ENCODE measurements around the gene CYSRT1. TPM values are rescaled to one million over a fixed set of nuclear protein-coding genes. Genes with fewer than 3 reads are reported as not detected.

CYSRT1 gene
- total and polyA plus RNA-seq, 2 donors (not counting 1 experiment from before 2014, with no cell fraction given), result 0.19 to 0.66 TPM

GRCh38 chr9:137221506-137222111 is 3.4 kb upstream of the CYSRT1 start:
- Histone ChIP-seq H3K9me3 (ENCODE audit: control insufficient read depth, insufficient read depth, low read depth, low read length) (no peaks in the 10 kb centered on the region), H4K20me1 (ENCODE audit: control insufficient read depth, extremely low read depth, insufficient read depth, low read length) (no peaks in the 10 kb centered on the region), H3K4me3 (replicated peaks in 1 of 4; ENCODE audit: control extremely low read depth in 1 of 4, insufficient read depth in 1 of 4, low read depth in 3 of 4, low read length in 4 of 4) (peak overlapping the region in 1 of 4 experiments; percentile 33), H3K27ac (ENCODE audit: insufficient read depth, low read length) (no peak overlapping the region), H3K79me2 (ENCODE audit: control insufficient read depth, insufficient read depth, low read length) (no peaks in the 10 kb centered on the region), H3K9ac (ENCODE audit: insufficient read depth, low read length) (no peak overlapping the region), H2AFZ (ENCODE audit: low read length) (no peak overlapping the region), H3K4me1 (ENCODE audit: control insufficient read depth, extremely low read depth, insufficient read depth, low read length) (peaks cover 8% of the 10 kb centered on the region), H3K27me3 (ENCODE audit: control insufficient read depth, insufficient read depth, low read length) (no peaks in the 10 kb centered on the region), H3K4me2 (ENCODE audit: extremely low read depth, insufficient read depth, low read length) (no peak overlapping the region), H3K36me3 (ENCODE audit: control insufficient read depth, insufficient read depth, low read length) (peaks cover 5% of the 10 kb centered on the region)
- no peak for TF ChIP-seq EZH2 (IDR thresholded peaks at IDR 0.05; ENCODE audit: low read length, missing control alignments)
- TF ChIP-seq CTCF (conservative IDR thresholded peaks at IDR 0.05 in 1 of 2, IDR thresholded peaks at IDR 0.05 in 1 of 2; ENCODE audit: low read depth in 1 of 2, low read length in 2 of 2), result no peak
- DNase-seq (ENCODE audit: low read depth in 2 of 2), result no peak

GRCh38 chr9:137222190-137223077 is 2.5 kb upstream of the CYSRT1 start, which contains the start of gene RNF208:
Gene RNF208 (minus strand): TSS chr9:137222240. CDS start chr9:137221212, 1,028 bp downstream.
- Histone ChIP-seq H3K27ac (ENCODE audit: insufficient read depth, low read length) (no peak within 1 kb of the TSS), H3K27me3 (ENCODE audit: control insufficient read depth, insufficient read depth, low read length) (no peaks in the 10 kb centered on the region), H3K9me3 (ENCODE audit: control insufficient read depth, insufficient read depth, low read depth, low read length) (no peaks in the 10 kb centered on the region), H3K79me2 (ENCODE audit: control insufficient read depth, insufficient read depth, low read length) (no peaks in the 10 kb centered on the region), H3K36me3 (ENCODE audit: control insufficient read depth, insufficient read depth, low read length) (peaks cover 3% of the 10 kb centered on the region), H2AFZ (ENCODE audit: low read length) (peak within 1 kb of the TSS; percentile 11), H3K4me3 (replicated peaks in 1 of 4; ENCODE audit: control extremely low read depth in 1 of 4, insufficient read depth in 1 of 4, low read depth in 3 of 4, low read length in 4 of 4) (peak within 1 kb of the TSS; percentile 39 to 81 (median 44)), H3K9ac (ENCODE audit: insufficient read depth, low read length) (peak within 1 kb of the TSS; percentile 2), H3K4me2 (ENCODE audit: extremely low read depth, insufficient read depth, low read length) (peak within 1 kb of the TSS; percentile 82), H4K20me1 (ENCODE audit: control insufficient read depth, extremely low read depth, insufficient read depth, low read length) (no peaks in the 10 kb centered on the region), H3K4me1 (ENCODE audit: control insufficient read depth, extremely low read depth, insufficient read depth, low read length) (peaks cover 8% of the 10 kb centered on the region)
- TF ChIP-seq EZH2 (IDR thresholded peaks at IDR 0.05; ENCODE audit: low read length, missing control alignments), result no peak
- DNase-seq (ENCODE audit: low read depth in 2 of 2), result no peak

- peak overlapping the region; percentile 82 for H3K4me2 ChIP-seq (ENCODE audit: extremely low read depth, insufficient read depth, low read length)
- TF ChIP-seq EZH2 (IDR thresholded peaks at IDR 0.05; ENCODE audit: low read length, missing control alignments) (no peak), CTCF (conservative IDR thresholded peaks at IDR 0.05 in 1 of 2, IDR thresholded peaks at IDR 0.05 in 1 of 2; ENCODE audit: low read depth in 1 of 2, low read length in 2 of 2) (no peak)
- DNase-seq (ENCODE audit: low read depth in 2 of 2), result peak; percentile 92 to 98
Observed at GRCh38 chr9:137223078-137223970, 1.6 kb upstream of the CYSRT1 start.

More at GRCh38 chr9:137223078-137223970, 1.6 kb upstream of the CYSRT1 start:
- Histone ChIP-seq H3K4me3 (replicated peaks in 1 of 4; ENCODE audit: control extremely low read depth in 1 of 4, insufficient read depth in 1 of 4, low read depth in 3 of 4, low read length in 4 of 4) (peak overlapping the region; percentile 58 to 81 (median 62)), H4K20me1 (ENCODE audit: control insufficient read depth, extremely low read depth, insufficient read depth, low read length) (no peaks in the 10 kb centered on the region), H3K36me3 (ENCODE audit: control insufficient read depth, insufficient read depth, low read length) (peaks cover 3% of the 10 kb centered on the region), H3K4me1 (ENCODE audit: control insufficient read depth, extremely low read depth, insufficient read depth, low read length) (peaks cover 8% of the 10 kb centered on the region), H3K27ac (ENCODE audit: insufficient read depth, low read length) (peak overlapping the region; percentile 62), H2AFZ (ENCODE audit: low read length) (peak overlapping the region; percentile 32), H3K27me3 (ENCODE audit: control insufficient read depth, insufficient read depth, low read length) (no peaks in the 10 kb centered on the region), H3K9ac (ENCODE audit: insufficient read depth, low read length) (peak overlapping the region; percentile 77), H3K9me3 (ENCODE audit: control insufficient read depth, insufficient read depth, low read depth, low read length) (no peaks in the 10 kb centered on the region), H3K79me2 (ENCODE audit: control insufficient read depth, insufficient read depth, low read length) (no peaks in the 10 kb centered on the region)

Measured in fibroblast of lung (primary cell).